ENCODE results near the gene STT3B.
A peak's percentile ranks its signal among the peaks of the same experiment; 100 is the strongest.
"Not testable (repeated sequence)": the region's sequence is repeated elsewhere in the genome, so short reads cannot be mapped to it uniquely, and the experiment has no call there.

STT3B gene
- total RNA-seq = 283 to 318 reads per million in 2 donors

DNA sequence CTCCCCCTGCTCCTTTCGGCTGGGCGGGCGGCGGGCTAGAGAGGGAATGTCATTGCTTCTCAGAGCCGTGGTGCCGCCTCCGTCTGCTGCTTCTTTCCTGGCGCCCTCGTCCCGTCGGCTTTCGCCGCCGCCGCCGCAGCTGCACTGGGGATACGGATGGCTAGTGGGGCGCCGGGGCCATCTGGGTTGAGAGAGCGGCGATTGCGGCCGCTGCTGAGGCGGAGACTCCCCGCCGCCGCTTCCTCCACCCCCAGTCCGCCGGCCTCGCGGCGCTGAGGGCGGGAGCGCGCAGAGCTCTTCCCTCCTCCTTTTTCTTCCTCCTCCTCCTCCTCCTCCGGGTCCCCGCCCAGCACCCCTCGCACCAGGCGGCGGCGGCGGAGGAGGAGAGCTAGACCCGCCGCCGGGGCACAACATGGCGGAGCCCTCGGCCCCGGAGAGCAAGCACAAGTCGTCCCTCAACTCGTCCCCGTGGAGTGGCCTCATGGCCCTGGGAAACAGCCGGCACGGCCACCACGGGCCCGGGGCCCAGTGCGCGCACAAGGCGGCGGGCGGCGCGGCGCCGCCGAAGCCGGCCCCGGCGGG is at the start of gene STT3B:
Gene STT3B, plus strand, starts transcription at position 339 of the 582 bp plus-strand sequence. Its CDS starts 74 bp downstream, at position 413.
- DNase-seq = peak; percentile 68

DNA sequence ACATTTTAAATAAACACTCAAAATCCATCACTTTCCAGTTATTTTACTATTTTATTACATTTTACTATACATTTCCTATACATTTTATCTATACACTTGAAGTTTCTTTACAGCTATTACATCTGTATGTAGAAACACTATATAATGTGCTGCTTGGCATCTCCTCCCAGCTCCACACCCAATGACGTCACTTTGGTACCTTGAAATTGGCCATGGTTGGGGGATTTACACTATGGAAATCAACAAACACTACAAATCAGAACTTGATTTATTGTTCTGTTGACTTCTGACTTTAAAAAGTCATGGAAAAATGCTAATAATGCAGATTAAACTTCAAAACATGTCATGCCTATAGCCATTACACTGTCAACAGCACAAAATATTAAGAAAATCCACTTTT is 48.9 kb upstream of the STT3B start:
- no peak for DNase-seq

DNA sequence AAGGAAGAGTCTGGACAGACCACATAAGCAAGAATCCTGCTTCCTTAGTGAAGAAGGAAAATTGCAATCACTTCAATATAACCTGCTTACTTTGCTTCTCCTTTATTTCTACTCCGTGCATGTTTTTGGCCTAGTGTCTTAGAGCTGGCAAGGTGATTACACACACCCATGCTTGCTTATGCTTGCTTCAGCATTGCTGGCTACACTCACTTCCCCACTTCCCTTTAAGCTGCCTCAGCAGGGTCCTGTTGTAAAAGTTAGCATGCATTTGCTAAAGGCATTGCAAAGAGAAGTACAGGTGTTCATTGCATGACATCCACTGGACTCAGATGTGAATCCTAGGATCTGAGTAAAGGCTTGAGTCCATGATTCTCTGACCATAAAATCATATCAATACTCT is 47.5 kb upstream of the STT3B start:
- DNase-seq = no peak

DNA sequence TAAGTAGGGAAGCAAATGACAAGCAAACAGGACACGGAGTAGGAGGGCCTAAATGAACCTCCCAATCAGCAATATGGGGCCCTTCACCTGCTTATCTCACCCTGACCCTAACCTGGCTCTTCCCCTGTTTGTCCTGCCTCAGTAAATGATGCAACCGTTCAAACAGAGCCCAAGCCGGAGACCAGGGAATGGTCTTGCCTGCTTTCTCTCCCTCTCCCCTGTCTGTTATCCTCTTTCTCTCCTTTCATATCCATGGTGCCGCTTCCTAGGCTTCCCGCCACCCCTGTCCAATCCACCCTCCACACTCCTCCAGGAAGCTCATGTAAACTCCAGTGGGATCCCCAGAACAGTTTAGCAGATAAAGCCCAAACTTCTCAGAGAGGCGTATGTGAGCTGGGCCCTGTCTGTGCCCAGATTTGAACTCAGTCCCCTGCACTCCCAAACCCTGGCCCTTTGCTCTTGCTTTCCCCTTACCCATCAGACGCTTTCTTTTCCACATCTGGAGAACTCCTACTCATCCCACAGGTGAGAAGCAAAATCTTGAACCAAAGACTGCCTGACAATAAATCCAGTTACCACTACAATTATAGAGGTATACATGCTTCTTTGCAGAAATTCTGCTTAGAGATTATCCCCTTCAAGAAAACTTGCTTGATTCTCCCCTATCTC is 45.7 kb upstream of the STT3B start:
- DNase-seq = no peak

DNA sequence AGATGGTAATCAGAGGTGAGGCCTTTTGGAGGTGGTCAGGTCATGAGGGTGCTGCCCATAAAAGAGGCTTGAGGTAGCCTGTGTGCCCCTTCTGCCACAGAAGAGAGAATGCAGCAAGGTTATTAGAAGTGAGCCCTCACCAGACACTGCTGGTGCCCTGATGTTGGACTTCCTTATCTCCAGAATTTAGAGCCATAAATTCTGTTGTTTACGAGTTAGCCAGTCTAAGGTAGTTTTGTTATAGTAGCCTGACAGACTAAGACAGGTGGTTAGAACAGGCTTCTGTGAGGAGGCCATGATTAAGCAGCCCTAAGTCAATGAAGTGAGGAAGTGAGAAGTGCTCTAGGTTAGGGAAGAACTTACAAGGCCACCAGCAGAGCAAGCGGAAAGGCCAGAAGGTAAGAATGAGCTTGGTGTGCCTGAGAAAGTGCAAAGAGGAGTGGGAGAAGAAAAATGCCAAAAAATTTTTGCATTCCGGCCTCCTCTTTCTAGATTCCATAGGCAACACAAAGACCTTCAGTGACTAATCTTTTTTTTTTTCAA is 44.2 kb upstream of the STT3B start:
- no peak for DNase-seq

DNA sequence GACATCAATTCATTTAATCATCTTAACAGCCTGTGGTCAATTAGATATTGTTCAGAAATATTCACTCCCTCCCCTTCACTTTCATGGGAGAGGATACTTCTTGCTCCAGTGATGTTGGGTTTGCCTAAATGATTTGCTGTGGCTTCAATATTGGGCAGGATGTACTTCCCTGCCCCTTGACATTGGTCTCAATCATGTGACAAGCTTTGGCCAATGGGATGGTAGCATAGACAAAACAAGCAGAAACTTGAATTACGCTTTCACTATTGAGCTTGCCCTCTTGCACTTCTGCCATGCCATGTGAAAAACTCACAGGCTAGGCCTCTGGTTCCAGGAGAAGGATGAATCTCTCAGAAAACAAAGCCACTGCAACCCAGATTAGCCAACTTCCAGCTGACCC is 42.2 kb upstream of the STT3B start:
- DNase-seq = no peak

DNA sequence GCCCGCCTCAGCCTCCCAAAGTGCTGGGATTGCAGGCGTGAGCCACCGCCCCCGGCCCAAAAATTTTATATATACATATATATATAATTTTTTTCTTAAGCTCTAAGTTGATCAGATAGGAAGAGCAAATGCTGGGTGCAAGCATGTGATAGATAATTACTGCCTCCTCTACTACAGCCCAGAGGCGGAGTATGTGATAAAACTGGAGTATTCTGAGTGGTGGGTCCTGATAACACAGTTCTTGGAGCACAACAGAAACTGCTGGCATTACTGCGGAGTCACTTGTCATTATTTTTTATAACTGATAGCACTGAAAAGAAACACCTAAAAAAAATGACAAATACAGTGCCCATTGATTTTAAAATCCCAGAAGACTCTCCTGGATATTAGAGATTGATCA is 41.1 kb upstream of the STT3B start:
- no peak for DNase-seq

DNA sequence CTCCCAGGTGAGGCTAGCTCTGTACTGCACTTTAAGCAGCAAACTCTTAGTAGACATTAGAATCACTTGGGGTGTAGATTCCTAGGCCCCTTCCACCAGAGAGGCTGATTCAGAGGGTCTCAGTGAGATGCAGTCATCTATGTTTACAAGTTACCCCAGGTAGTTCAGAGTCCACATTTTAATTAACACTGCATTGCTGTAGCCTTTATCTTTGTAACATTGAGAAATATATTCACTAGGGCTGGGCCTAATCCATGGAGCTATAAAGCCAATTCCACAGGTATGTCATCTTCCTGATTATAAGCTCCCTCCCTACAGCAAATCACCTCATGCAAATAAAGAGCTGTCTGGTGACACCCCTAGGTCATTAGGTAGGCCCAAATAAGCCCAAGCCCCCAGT is 39.6 kb upstream of the STT3B start:
- no peak for DNase-seq

DNA sequence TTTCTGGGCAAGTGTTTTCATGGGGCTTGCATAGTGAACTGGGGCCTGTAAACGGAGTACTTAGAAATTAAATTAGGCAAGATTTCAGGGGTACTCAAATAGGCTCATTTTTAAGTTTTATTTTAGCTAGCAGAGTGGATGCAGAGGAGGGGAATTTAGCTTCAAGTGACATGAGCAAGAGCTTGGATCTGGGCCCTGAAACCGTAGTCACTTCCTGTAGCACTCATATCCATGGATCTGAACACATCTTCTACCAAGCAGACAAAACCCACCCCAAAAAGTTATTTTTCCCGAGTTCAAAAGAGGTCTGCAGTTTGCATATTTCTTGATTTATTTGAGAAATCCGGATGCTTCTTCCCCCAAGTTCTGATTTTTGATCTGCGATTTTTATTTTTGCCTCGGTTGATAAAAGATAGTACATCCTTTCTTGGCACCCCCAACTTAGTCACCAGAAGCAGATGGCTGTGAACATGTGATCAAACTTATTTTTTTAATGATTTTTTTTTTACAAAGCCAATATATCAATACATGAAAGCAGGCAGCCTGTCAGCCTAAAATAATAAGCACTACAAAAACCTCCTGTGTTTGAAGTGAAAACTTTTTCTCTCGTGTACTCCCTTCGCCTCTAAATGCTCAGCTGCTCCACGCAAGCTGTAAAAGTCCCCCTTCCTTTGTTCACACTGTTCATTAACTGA is 36.6 kb upstream of the STT3B start:
- DNase-seq = no peak

DNA sequence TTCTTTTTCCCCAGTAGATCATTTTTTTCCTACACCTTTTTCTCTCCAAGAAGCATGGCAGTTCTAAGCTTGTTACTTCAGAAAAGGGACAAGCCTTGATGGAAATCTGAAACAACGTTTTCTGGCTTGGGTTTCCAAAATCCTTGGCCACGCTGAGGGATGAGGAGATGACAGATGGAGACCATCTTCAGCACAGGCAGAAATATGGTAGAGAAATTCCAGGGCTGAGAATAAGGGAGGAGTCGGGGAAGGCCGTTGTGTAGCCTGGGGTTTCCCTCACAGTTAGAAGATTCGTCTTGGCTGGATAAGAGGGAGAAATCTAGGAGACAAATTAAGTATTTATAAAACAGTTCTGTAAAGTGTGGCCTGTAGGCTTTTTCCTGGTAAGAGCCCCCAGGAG is 33.9 kb upstream of the STT3B start:
- DNase-seq = no peak

DNA sequence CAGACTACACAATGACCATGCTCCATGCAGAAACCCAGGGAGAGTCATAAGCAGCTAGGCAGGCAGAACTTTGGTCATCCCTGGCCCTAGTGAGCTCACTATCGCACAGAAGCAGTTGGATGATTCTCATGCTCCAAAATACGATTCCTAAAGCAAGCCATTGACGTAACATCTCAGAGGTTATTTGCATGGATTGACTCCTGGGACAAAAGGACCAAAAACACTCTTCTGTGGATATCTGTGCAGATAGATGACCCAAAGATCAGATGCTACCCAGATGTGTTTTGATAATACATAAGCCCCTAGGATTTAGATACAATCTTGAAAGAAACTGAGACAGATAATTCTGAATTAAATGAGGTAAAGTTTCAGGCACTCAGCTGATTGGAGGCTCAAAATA is 33.4 kb upstream of the STT3B start:
- no peak for DNase-seq

DNA sequence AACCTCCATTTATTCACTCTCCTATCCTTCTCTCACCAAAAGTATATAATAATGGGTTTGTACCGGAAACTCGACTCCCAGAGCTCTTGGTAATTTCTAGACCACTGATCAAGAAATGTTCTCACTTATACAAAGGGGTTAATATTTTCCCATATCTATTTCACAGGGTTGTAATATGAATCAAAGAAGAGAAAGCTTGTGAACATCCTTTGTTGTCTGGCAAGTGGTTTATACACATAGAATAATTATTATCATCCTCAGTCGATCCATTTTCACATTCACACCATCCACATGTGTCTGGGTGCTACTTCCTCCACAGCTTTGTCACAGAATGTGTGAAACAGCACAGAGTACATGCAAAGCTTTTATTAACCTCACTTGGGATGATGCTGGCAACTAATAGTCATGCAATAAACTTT is 29.9 kb upstream of the STT3B start:
- DNase-seq = no peak

DNA sequence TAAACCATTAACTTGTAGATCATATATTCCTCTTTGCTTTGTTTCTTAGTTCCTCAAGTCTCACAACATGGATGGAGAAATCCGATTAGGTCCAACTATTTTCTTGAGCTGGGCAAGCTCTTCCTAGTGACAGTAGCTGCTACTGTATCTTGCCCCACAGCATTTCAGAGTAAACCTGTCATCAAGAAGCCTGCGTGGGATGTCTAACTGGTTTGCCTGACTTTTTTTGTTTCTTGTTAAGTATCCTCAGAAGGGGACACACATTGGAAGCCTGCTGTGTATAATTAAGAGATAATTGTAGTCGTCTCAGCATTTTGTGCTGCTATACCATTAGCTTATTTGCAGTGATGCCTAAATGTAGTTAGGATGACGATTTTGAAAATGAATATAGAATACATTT is 29.3 kb upstream of the STT3B start:
- DNase-seq = no peak

DNA sequence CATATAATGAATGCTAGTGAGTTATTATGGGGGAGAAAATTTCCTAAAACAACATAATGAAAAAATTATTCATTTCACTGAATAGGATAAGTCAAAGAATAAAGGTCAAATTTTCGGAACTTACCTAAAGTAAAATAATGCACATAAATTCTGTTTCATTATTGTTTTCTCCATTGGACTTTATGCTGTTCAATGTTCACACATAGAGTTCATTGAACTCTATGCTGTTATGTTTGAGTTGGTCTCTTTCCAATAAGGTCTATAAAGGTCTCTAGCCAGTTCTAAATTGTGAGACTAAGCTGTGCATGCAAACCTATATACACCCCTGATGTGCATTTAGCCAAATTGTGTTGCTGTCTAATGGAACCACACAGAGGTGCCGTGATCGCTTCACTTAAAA is 28.5 kb upstream of the STT3B start:
- no peak for DNase-seq

DNA sequence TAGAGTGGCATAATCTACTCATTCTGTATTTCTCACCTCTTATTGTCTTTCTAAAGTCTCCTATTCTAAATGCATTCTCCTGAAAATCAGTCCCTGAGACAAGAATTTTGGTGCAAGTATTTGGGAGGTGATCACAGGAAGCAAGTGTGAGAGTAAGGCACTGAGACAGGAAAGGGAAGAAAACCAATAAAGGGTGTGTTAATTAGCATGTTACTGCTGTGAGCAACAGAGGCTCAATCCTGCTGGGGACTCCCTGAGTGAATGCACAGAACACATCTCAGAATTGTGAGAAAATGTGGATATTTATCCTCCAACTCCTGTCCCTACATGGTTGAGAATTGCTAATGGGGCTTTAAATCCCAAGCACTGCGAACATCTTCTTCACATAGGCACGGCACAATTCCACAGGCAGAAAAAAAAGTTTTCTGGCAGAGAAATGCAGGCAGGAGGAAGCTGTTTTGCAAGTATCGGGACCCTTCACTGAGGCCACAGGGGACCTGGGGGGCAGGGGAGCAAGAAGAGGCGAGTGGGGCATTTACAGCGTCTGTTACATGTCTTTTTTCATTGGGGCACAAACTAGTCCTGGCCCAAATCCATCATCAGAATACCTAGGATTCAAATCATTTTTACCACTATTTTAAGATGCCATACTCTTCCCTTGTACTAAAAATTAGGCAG is 27.2 kb upstream of the STT3B start:
- DNase-seq = no peak

DNA sequence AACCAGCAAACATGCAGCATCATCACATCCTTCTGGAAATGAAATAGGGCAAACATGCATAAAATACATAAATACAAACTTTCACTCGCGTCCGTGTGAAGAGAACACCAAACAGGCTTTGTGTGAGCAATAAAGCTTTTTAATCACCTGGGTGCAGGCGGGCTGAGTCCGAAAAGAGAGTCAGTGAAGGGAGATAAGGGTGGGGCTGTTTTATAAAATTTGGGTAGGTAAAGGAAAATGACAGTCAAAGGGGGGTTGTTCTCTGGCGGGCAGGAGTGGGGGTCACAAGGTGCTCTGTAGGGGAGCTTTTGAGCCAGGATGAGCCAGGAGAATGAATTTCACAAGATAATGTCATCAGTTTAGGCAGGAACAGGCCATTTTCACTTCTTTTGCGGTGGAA is 26.2 kb upstream of the STT3B start:
- not testable (repeated sequence) for DNase-seq

DNA sequence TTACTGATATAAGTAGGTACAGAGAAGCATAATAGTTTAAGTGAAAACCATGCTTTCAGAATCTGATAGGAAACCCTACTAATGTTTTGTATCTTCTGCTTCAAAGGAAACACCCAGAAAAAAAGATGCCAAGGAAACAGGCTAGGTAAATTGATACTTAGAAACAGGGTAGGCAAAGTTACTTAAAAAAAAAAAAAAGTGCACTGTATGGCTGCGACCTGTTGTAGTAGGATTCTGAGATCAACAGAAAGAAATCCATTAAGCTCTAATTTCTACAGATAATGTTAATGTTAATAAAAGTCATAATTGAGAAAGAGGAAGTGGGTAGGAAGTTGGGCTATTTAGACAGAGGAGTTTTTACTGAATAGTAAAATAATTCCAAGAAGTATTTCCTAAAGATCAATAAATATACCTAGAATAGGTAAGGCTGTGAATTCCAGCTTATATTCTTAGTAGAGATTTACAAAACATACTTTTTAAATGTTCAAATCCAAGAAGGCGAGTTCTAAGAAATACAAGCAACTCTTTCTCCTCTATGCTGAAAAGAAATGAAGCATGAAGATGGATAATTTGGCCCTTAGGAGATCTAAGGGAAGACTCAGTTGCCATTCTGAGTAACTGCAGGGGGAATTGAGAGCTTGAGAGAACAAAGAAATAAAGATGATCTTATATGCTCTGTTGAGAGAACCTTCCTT is 24.1 kb upstream of the STT3B start:
- no peak for DNase-seq

DNA sequence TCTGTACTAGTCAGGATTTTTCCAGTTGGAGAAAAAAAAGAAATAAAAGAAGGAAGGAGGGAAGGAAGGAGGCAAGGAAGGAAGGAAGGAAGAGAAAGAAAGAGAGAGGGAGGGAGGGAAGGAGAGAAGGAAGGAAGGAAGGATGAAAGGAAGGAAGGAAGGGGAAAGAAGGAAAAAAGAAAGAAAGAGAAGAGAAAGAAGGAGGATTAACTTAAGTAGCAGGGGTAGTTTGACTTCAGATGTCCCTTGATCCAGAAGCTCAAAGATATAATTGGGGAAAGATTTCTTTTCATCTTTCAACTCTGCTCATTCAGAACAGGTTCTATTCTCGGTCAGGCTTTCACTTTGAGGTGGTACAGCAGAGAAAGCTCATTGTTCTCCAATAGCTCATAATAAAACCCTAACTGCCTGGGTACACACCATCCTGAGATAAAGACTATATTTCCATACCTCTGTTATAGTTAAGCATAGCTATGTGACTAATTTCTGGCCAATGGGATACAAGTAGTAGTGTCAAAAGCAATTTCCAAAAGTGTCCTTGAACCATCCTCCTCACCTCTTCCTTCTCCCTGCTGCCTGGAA is 23.5 kb upstream of the STT3B start:
- no peak for DNase-seq

DNA sequence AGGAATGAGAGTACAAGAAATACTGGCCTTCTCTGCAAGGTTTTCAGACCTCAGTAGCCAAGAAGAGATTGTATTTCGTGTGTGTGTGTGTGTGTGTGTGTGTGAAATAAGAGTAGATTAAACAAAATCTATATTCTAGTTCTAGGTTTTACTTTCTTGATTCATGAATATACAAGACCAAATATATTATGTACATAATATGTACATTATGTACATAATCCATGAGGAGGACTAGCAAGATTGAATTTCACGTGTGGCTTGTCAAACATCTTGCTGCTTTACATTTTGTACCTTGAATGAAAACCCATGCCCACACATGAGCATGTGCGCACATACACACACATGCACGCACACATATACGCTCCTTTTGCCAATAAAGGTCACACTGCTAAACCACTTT is 18.2 kb upstream of the STT3B start:
- no peak for DNase-seq

DNA sequence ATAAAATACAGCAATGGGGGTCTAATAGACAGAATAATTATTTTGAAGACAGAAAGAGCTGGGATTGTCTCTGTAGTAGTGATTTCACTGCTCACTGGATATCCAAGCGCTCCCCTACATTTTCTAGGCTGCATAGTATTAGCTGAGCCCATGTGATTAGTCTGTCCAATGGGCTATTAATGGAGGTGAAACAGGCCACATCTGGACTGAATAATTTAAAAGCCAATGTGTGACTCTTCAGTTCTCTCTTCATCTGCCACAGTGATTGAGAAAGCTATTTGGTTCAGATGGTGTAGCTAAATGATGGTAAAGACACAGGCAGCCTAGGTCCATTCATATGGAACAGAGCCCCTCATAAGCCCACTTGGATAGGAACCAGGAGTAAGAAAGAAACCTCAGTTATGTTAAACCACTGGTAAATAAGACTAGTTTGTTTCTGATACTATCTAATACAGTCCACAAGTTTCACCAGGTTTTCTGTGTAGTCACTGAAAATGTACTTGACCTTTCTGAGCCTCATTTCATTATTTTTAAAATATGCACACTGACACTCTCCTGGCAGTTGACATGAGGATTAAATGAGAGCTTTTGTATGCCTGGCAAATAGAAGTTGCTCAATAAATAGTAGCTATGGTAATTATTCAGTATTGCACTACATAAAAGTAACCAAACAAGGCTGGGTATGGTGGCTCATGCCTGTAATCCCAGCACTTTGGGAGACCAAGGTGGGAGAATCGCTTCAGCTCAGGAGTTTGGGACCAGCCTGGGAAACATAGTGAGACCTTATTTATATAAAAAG is 17.0 kb upstream of the STT3B start:
- no peak for DNase-seq

DNA sequence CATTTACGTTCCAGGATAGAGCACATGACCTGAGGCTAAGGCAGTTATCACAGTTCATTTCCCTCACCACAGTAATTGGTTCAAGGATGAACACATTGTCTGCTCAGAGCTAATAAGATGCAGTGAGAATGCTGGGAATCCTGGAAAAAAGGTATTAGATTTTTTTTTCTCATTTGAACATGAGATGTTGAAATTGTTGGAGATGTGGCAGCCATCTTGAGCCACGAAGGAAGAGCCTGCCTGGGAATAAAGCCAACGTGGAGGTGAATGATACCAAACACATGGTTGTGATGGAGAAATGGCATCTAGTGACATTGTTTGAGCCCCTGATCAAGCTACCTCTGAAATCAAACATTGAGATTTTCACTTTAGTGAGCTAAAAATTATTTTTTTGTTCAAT is 16.0 kb upstream of the STT3B start:
- DNase-seq = no peak

DNA sequence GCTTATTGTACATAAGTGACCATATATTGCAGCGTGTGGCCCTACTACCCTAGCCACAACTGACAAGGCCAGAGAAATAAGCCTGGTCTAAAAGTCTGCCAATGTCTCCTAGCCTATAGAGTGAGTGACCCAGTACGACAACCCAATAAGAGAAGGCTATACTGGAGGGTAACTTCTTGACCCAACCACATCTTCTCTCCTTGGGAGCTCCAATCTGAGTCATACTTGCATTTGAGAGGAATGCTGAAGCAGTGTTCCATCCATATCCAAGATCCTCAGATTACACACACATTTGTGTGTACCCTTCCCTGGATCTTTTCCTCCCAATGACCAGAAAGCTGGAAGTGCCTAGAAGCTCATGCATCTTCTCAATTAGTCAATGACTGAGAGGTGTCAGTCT is 11.3 kb upstream of the STT3B start:
- DNase-seq = no peak

All from T-helper 9 cell (primary cell).